ENCODE data around the gene PLEKHH2. TPM values are rescaled to one million over a fixed set of nuclear protein-coding genes. Genes with fewer than 3 reads are reported as not detected.

The PLEKHH2 gene
- total and polyA plus RNA-seq, 2 experiments from 2014 or later = 5.4 to 6.7 TPM

- no peak for TF ChIP-seq CTCF (conservative IDR thresholded peaks at IDR 0.05; ENCODE audit: low read depth in 2 of 2)
Measured at GRCh38 chr2:43685357-43685756, 48.3 kb downstream of the PLEKHH2 start (continued).

- no peak overlapping the region for H3K27ac ChIP-seq (ENCODE audit: low read depth)
- no peak overlapping the region for H3K4me2 ChIP-seq
- Mint-ChIP-seq H3K36me3 (ENCODE audit: low read depth) (no peaks in the 10 kb centered on the region), H3K27me3 (ENCODE audit: insufficient read depth, low read depth, poor library complexity) (peaks cover 4% of the 10 kb centered on the region), H3K4me3 (no peak overlapping the region), H3K4me1 (no peaks in the 10 kb centered on the region), H3K27ac (no peak overlapping the region), H3K9me3 (no peaks in the 10 kb centered on the region; the same call in 2 of the 3 replicates)
- H3K4me3 ChIP-seq = no peak overlapping the region
- no peaks in the 10 kb centered on the region for H3K4me1 ChIP-seq (ENCODE audit: insufficient read depth)
- TF ChIP-seq NANOG (IDR thresholded peaks at IDR 0.05; ENCODE audit: borderline replicate concordance) (no peak), STAT1 (IDR thresholded peaks at IDR 0.05; ENCODE audit: unreplicated experiment) (no peak), CTCF (conservative IDR thresholded peaks at IDR 0.05; ENCODE audit: low read depth in 2 of 2) (no peak), EZH2phosphoT487 (IDR thresholded peaks at IDR 0.05; ENCODE audit: unreplicated experiment) (no peak), ZNF462 (CRISPR knock-in tag; IDR thresholded peaks at IDR 0.05) (no peak), JUNB (IDR thresholded peaks at IDR 0.05; ENCODE audit: unreplicated experiment) (no peak), ZNF114 (CRISPR knock-in tag; IDR thresholded peaks at IDR 0.05) (no peak), ETS1 (IDR thresholded peaks at IDR 0.05) (no peak), CREB1 (CRISPR knock-in tag; IDR thresholded peaks at IDR 0.05; ENCODE audit: low read depth) (no peak)
- H4K20me1 ChIP-seq (replicated peaks; ENCODE audit: insufficient read depth) = no peaks in the 10 kb centered on the region
- ATAC-seq (no peak), DNase-seq (ENCODE audit: low spot score) (no peak)
- H3K27me3 ChIP-seq (ENCODE audit: insufficient read depth) = no peaks in the 10 kb centered on the region
- no peaks in the 10 kb centered on the region for H3K36me3 ChIP-seq (ENCODE audit: insufficient read depth)
- H3K79me2 ChIP-seq (replicated peaks; ENCODE audit: insufficient read depth) = no peaks in the 10 kb centered on the region
- no peak overlapping the region for H2AFZ ChIP-seq
- H3F3A ChIP-seq (replicated peaks; ENCODE audit: low read depth) = no peaks in the 10 kb centered on the region
- H3K9me2 ChIP-seq (ENCODE audit: insufficient read depth) = no peaks in the 10 kb centered on the region
Measured at GRCh38 chr2:43689999-43690398, 52.9 kb downstream of the PLEKHH2 start.
